Fibroblast of lung (primary cell): Measurements from ENCODE around the gene RAC2.

Source experiments
- EZH2 ChIP-seq: IDR thresholded peaks from 2 replicates; pipeline ENCODE4 v1.5.1; 2012; ENCODE audit warnings: low read length, control low read depth, mild to moderate bottlenecking; ENCODE audit errors: missing control alignments
- TF ChIP-seq, protein P1 (sequence below), 2 donors: IDR thresholded peaks in 1 of 2; conservative IDR thresholded peaks in 1 of 2; 1 replicate in 1 of 2; 2 replicates in 1 of 2; pipeline ENCODE4 v1.5.1; 2011 to 2012; ENCODE audit warnings: low read length in 2 of 2, control low read depth in 1 of 2, inconsistent platforms in 1 of 2, low read depth in 1 of 2, mild to moderate bottlenecking in 1 of 2

DNA sequence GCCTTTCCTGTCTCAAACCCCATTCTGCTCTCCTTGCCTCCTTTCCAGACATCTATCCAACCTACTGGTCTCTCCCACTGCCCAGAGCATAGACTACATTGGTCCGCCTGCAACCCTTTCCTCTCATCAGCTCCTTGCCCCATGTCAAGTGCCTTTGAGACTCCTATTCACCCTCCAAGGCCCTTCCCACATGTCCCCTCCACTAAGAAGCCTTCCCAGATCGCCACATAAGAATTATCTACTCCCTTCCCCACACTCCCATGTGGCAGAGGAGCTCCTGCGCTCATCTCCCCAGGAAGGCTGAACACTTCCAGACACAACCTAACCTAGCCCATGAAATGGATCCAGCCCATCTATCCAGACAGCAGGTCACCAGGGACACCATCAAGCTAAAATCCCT lies 66.3 kb downstream of the RAC2 start:
- TF ChIP-seq EZH2, result no peak
- TF ChIP-seq, protein P1, sequence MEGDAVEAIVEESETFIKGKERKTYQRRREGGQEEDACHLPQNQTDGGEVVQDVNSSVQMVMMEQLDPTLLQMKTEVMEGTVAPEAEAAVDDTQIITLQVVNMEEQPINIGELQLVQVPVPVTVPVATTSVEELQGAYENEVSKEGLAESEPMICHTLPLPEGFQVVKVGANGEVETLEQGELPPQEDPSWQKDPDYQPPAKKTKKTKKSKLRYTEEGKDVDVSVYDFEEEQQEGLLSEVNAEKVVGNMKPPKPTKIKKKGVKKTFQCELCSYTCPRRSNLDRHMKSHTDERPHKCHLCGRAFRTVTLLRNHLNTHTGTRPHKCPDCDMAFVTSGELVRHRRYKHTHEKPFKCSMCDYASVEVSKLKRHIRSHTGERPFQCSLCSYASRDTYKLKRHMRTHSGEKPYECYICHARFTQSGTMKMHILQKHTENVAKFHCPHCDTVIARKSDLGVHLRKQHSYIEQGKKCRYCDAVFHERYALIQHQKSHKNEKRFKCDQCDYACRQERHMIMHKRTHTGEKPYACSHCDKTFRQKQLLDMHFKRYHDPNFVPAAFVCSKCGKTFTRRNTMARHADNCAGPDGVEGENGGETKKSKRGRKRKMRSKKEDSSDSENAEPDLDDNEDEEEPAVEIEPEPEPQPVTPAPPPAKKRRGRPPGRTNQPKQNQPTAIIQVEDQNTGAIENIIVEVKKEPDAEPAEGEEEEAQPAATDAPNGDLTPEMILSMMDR (conservative IDR thresholded peaks at IDR 0.05 in 1 of 2, IDR thresholded peaks at IDR 0.05 in 1 of 2; ENCODE audit: low read depth in 1 of 2, low read length in 2 of 2), result no peak
